ENCODE data around the gene CANT1. TPM values are rescaled to one million over a fixed set of nuclear protein-coding genes. Genes with fewer than 3 reads are reported as not detected.

CANT1 gene
- total RNA-seq, 2 donors from 2014 or later, result 57.5 to 61.8 TPM

GRCh38 chr17:79045001-79045729 is 35.6 kb upstream of the CANT1 start:
- Histone ChIP-seq H3K4me1 (ENCODE audit: control insufficient read depth, insufficient read depth, low read length) (no peaks in the 10 kb centered on the region), H3K9me3 (ENCODE audit: control insufficient read depth, low read length) (no peaks in the 10 kb centered on the region), H3K27ac (ENCODE audit: low read depth, low read length) (no peak overlapping the region), H3K9ac (ENCODE audit: extremely low read depth, low read length, poor library complexity, severe bottlenecking) (no peak overlapping the region), H3K27me3 (ENCODE audit: control insufficient read depth, insufficient read depth, low read length, poor library complexity, severe bottlenecking) (peaks cover 4% of the 10 kb centered on the region), H3K36me3 (ENCODE audit: control insufficient read depth, insufficient read depth, low read length) (no peaks in the 10 kb centered on the region), H3K4me3 (ENCODE audit: low read length) (no peak overlapping the region)
- TF ChIP-seq, protein P1, sequence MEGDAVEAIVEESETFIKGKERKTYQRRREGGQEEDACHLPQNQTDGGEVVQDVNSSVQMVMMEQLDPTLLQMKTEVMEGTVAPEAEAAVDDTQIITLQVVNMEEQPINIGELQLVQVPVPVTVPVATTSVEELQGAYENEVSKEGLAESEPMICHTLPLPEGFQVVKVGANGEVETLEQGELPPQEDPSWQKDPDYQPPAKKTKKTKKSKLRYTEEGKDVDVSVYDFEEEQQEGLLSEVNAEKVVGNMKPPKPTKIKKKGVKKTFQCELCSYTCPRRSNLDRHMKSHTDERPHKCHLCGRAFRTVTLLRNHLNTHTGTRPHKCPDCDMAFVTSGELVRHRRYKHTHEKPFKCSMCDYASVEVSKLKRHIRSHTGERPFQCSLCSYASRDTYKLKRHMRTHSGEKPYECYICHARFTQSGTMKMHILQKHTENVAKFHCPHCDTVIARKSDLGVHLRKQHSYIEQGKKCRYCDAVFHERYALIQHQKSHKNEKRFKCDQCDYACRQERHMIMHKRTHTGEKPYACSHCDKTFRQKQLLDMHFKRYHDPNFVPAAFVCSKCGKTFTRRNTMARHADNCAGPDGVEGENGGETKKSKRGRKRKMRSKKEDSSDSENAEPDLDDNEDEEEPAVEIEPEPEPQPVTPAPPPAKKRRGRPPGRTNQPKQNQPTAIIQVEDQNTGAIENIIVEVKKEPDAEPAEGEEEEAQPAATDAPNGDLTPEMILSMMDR (conservative IDR thresholded peaks at IDR 0.05), result no peak
- no peak overlapping the region for H3K27ac Mint-ChIP-seq
- no peaks in the 10 kb centered on the region for H3K9me3 Mint-ChIP-seq
- peaks cover 18% of the 10 kb centered on the region for H3K27me3 Mint-ChIP-seq (ENCODE audit: insufficient read depth)
- no peak overlapping the region for H3K4me3 Mint-ChIP-seq
- H3K4me1 Mint-ChIP-seq, result no peaks in the 10 kb centered on the region
- no peak for DNase-seq
- 84 to 98% methylated on average over 6 to 15 of the region's 15 CpGs for WGBS, 2 experiments (ENCODE audit: insufficient coverage in 1 of 2, insufficient read length in 1 of 2)
- H3K36me3 Mint-ChIP-seq (ENCODE audit: low read depth), result no peaks in the 10 kb centered on the region

DNA sequence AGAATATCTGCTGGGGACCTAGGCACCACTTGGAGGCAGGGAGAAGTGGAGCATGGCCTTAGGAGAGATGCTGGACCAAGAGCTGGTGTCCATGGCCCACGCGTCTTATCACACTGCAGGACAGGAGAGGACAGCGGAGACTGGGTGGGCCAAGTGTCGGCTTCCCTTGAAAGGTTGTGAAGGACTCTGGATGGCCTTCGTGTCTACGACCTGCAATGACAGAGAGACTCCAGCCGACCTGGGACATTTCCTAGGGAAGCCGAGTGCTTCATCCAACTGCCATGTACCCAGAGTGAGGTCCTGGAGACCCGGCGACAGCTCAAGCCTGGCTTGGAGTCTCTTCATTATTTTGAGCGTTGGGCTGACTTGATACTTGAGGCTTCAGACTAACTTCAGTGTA is 34.9 kb upstream of the CANT1 start:
- no peak overlapping the region for H3K27ac ChIP-seq (ENCODE audit: low read depth, low read length)
- no peaks in the 10 kb centered on the region for H3K36me3 ChIP-seq (ENCODE audit: control insufficient read depth, insufficient read depth, low read length)
- WGBS, 2 experiments (ENCODE audit: insufficient coverage in 1 of 2, insufficient read length in 1 of 2), result 87 to 88% methylated on average over 11 of the region's 11 CpGs
- H3K27me3 ChIP-seq (ENCODE audit: control insufficient read depth, insufficient read depth, low read length, poor library complexity, severe bottlenecking), result peaks cover 4% of the 10 kb centered on the region
- H3K9me3 Mint-ChIP-seq, result no peaks in the 10 kb centered on the region
- H3K36me3 Mint-ChIP-seq (ENCODE audit: low read depth), result no peaks in the 10 kb centered on the region
- no peak overlapping the region for H3K27ac Mint-ChIP-seq
- no peak for DNase-seq
- no peak overlapping the region for H3K4me3 Mint-ChIP-seq
- no peaks in the 10 kb centered on the region for H3K9me3 ChIP-seq (ENCODE audit: control insufficient read depth, low read length)
- H3K4me3 ChIP-seq (ENCODE audit: low read length), result no peak overlapping the region
- no peaks in the 10 kb centered on the region for H3K4me1 ChIP-seq (ENCODE audit: control insufficient read depth, insufficient read depth, low read length)
- peaks cover 18% of the 10 kb centered on the region for H3K27me3 Mint-ChIP-seq (ENCODE audit: insufficient read depth)
- TF ChIP-seq, protein P1 (conservative IDR thresholded peaks at IDR 0.05), result no peak
- no peaks in the 10 kb centered on the region for H3K4me1 Mint-ChIP-seq
- no peak overlapping the region for H3K9ac ChIP-seq (ENCODE audit: extremely low read depth, low read length, poor library complexity, severe bottlenecking)

GRCh38 chr17:79043931-79044320 is 34.4 kb upstream of the CANT1 start:
- no peaks in the 10 kb centered on the region for H3K9me3 ChIP-seq (ENCODE audit: control insufficient read depth, low read length)
- no peaks in the 10 kb centered on the region for H3K36me3 ChIP-seq (ENCODE audit: control insufficient read depth, insufficient read depth, low read length)
- no peaks in the 10 kb centered on the region for H3K4me1 ChIP-seq (ENCODE audit: control insufficient read depth, insufficient read depth, low read length)
- H3K9ac ChIP-seq (ENCODE audit: extremely low read depth, low read length, poor library complexity, severe bottlenecking), result no peak overlapping the region
- TF ChIP-seq, protein P1 (conservative IDR thresholded peaks at IDR 0.05), result no peak
- no peak overlapping the region for H3K4me3 Mint-ChIP-seq
- 80 to 83% methylated on average over 4 to 12 of the region's 12 CpGs for WGBS, 2 experiments (ENCODE audit: insufficient coverage in 1 of 2, insufficient read length in 1 of 2)
- no peaks in the 10 kb centered on the region for H3K9me3 Mint-ChIP-seq
- H3K27me3 ChIP-seq (ENCODE audit: control insufficient read depth, insufficient read depth, low read length, poor library complexity, severe bottlenecking), result peaks cover 4% of the 10 kb centered on the region
- no peaks in the 10 kb centered on the region for H3K36me3 Mint-ChIP-seq (ENCODE audit: low read depth)
- no peak overlapping the region for H3K27ac ChIP-seq (ENCODE audit: low read depth, low read length)
- peaks cover 18% of the 10 kb centered on the region for H3K27me3 Mint-ChIP-seq (ENCODE audit: insufficient read depth)
- no peaks in the 10 kb centered on the region for H3K4me1 Mint-ChIP-seq
- no peak for DNase-seq
- no peak overlapping the region for H3K27ac Mint-ChIP-seq
- H3K4me3 ChIP-seq (ENCODE audit: low read length), result no peak overlapping the region

All from endodermal cell (in vitro differentiated cells).